Skeletal muscle tissue (tissue), 4 donors: Measurements from ENCODE around the gene LMAN1L. TPM values are rescaled to one million over a fixed set of nuclear protein-coding genes. Genes with fewer than 3 reads are reported as not detected.

Experiments
- H3K27ac ChIP-seq: one replicate; pipeline ENCODE4 v1.7.0; 2013; ENCODE audit warnings: mild to moderate bottlenecking, low read depth, low read length, inconsistent platforms
- H3K27me3 ChIP-seq, 3 donors: one replicate each; pipeline ENCODE4 v1.7.0; 2013; ENCODE audit warnings: low read length in 3 of 3; ENCODE audit not compliant: control insufficient read depth in 3 of 3, insufficient read depth in 3 of 3
- H3K36me3 ChIP-seq, 3 donors: one replicate each; pipeline ENCODE4 v1.7.0; 2013; ENCODE audit warnings: low read length in 3 of 3; ENCODE audit not compliant: control insufficient read depth in 3 of 3, insufficient read depth in 3 of 3
- H3K4me1 ChIP-seq, 3 donors: one replicate each; pipeline ENCODE4 v1.7.0; 2013; ENCODE audit warnings: low read length in 3 of 3, mild to moderate bottlenecking in 3 of 3; ENCODE audit not compliant: control insufficient read depth in 3 of 3, insufficient read depth in 3 of 3
- H3K4me3 ChIP-seq, 3 donors: one replicate each; pipeline ENCODE4 v1.7.0; 2013; ENCODE audit warnings: low read length in 3 of 3
- H3K9ac ChIP-seq, 3 donors: one replicate each; pipeline ENCODE4 v1.7.0; 2013; ENCODE audit warnings: low read length in 3 of 3, mild to moderate bottlenecking in 3 of 3, moderate library complexity in 2 of 3, low read depth in 1 of 3
- H3K9me3 ChIP-seq, 3 donors: one replicate each; pipeline ENCODE4 v1.7.0; 2013; ENCODE audit warnings: low read length in 3 of 3; ENCODE audit not compliant: control insufficient read depth in 3 of 3
- total RNA-seq: library from RNA; depleted of rRNA; stranded (reverse); fragments of >200 nt; gene quantifications from one replicate; pipeline ENCODE4 v1.2.3, GENCODE V29; 2014
- donor health status: Osteomylitis.

The LMAN1L gene
- total RNA-seq, 1 donor from 2014 or later: not detected

GRCh38 chr15:74847432-74847831 is 34.8 kb downstream of the LMAN1L start:
- H3K9ac ChIP-seq: peak overlapping the region in 2 of 3 donors; percentile 14 to 74
- H3K27me3 ChIP-seq: no peaks in the 10 kb centered on the region
- H3K4me1 ChIP-seq: peaks cover 24 to 32% (median 26%) of the 10 kb centered on the region in 3 donors
- H3K36me3 ChIP-seq: peaks cover 42 to 57% (median 46%) of the 10 kb centered on the region in 3 donors
- H3K9me3 ChIP-seq: no peaks in the 10 kb centered on the region
- peak overlapping the region; percentile 23 for H3K27ac ChIP-seq
- H3K4me3 ChIP-seq: peak overlapping the region in 1 of 3 donors; percentile 6

GRCh38 chr15:74850393-74850792 is 37.8 kb downstream of the LMAN1L start:
- Histone ChIP-seq H3K27me3 (no peaks in the 10 kb centered on the region), H3K9me3 (no peaks in the 10 kb centered on the region), H3K36me3 (peaks cover 51 to 64% (median 61%) of the 10 kb centered on the region in 3 donors), H3K27ac (no peak overlapping the region), H3K4me1 (peaks cover 14 to 23% (median 14%) of the 10 kb centered on the region in 3 donors), H3K9ac (no peak overlapping the region), H3K4me3 (no peak overlapping the region)

GRCh38 chr15:74851960-74852359 is 39.3 kb downstream of the LMAN1L start:
- no peak overlapping the region for H3K27ac ChIP-seq
- peaks cover 50 to 62% (median 57%) of the 10 kb centered on the region in 3 donors for H3K36me3 ChIP-seq
- no peak overlapping the region for H3K9ac ChIP-seq
- H3K4me3 ChIP-seq: no peak overlapping the region
- no peaks in the 10 kb centered on the region for H3K9me3 ChIP-seq
- peaks cover 18 to 32% (median 18%) of the 10 kb centered on the region in 3 donors for H3K4me1 ChIP-seq
- no peaks in the 10 kb centered on the region for H3K27me3 ChIP-seq

GRCh38 chr15:74854453-74855022 is 41.9 kb downstream of the LMAN1L start:
- no peaks in the 10 kb centered on the region for H3K9me3 ChIP-seq
- H3K4me1 ChIP-seq: peaks cover 17 to 36% (median 22%) of the 10 kb centered on the region in 3 donors
- H3K36me3 ChIP-seq: peaks cover 41 to 47% (median 44%) of the 10 kb centered on the region in 3 donors
- H3K27me3 ChIP-seq: no peaks in the 10 kb centered on the region
- H3K27ac ChIP-seq: no peak overlapping the region
- no peak overlapping the region for H3K9ac ChIP-seq
- H3K4me3 ChIP-seq: no peak overlapping the region

GRCh38 chr15:74855857-74856256 is 43.2 kb downstream of the LMAN1L start:
- H3K4me1 ChIP-seq: peaks cover 17 to 38% (median 22%) of the 10 kb centered on the region in 3 donors
- H3K27ac ChIP-seq: no peak overlapping the region
- no peaks in the 10 kb centered on the region for H3K9me3 ChIP-seq
- peaks cover 29 to 34% (median 31%) of the 10 kb centered on the region in 3 donors for H3K36me3 ChIP-seq
- H3K9ac ChIP-seq: no peak overlapping the region
- no peak overlapping the region for H3K4me3 ChIP-seq
- H3K27me3 ChIP-seq: no peaks in the 10 kb centered on the region

GRCh38 chr15:74856537-74856936 is 43.9 kb downstream of the LMAN1L start:
- H3K27me3 ChIP-seq: no peaks in the 10 kb centered on the region
- no peaks in the 10 kb centered on the region for H3K9me3 ChIP-seq
- peaks cover 23 to 28% (median 25%) of the 10 kb centered on the region in 3 donors for H3K36me3 ChIP-seq
- H3K4me1 ChIP-seq: peaks cover 17 to 38% (median 22%) of the 10 kb centered on the region in 3 donors
- H3K27ac ChIP-seq: no peak overlapping the region
- no peak overlapping the region for H3K4me3 ChIP-seq
- H3K9ac ChIP-seq: no peak overlapping the region

GRCh38 chr15:74857082-74857655 is 44.5 kb downstream of the LMAN1L start:
- Histone ChIP-seq H3K4me1 (peaks cover 17 to 38% (median 22%) of the 10 kb centered on the region in 3 donors), H3K27ac (peak overlapping the region; percentile 3), H3K27me3 (no peaks in the 10 kb centered on the region), H3K4me3 (no peak overlapping the region), H3K9ac (peak overlapping the region in 1 of 3 donors; percentile 40), H3K36me3 (peaks cover 17 to 21% (median 19%) of the 10 kb centered on the region in 3 donors), H3K9me3 (no peaks in the 10 kb centered on the region)

GRCh38 chr15:74857671-74858368 is 45.2 kb downstream of the LMAN1L start:
- Histone ChIP-seq H3K36me3 (peaks cover 11 to 15% (median 14%) of the 10 kb centered on the region in 3 donors), H3K27ac (peak overlapping the region; percentile 3), H3K9ac (peak overlapping the region in 1 of 3 donors; percentile 40), H3K4me1 (peaks cover 17 to 38% (median 22%) of the 10 kb centered on the region in 3 donors), H3K27me3 (no peaks in the 10 kb centered on the region), H3K4me3 (no peak overlapping the region), H3K9me3 (no peaks in the 10 kb centered on the region)

- Histone ChIP-seq H3K4me1 (peaks cover 17 to 40% (median 23%) of the 10 kb centered on the region in 3 donors), H3K27ac (no peak overlapping the region), H3K4me3 (no peak overlapping the region), H3K27me3 (no peaks in the 10 kb centered on the region), H3K9ac (no peak overlapping the region), H3K9me3 (no peaks in the 10 kb centered on the region), H3K36me3 (peaks cover 5 to 10% (median 8%) of the 10 kb centered on the region in 3 donors)
These were observed 45.7 kb downstream of the LMAN1L start for GRCh38 chr15:74858369-74858740.
